Spinal cord (tissue), 10 donors: Measurements from ENCODE around the gene RAC2. TPM values are rescaled to one million over a fixed set of nuclear protein-coding genes. Genes with fewer than 3 reads are reported as not detected.
"Not testable (repeated sequence)": the region's sequence is repeated elsewhere in the genome, so short reads cannot be mapped to it uniquely, and the experiment has no call there.

Experiments used
- DNase-seq, 6 donors: peaks; one replicate each; pipeline versions ENCODE4 v3.0.0 to v3.0.0-alpha.2; 2013 to 2015; ENCODE audit warnings: low spot score in 6 of 6, low read depth in 4 of 6
- H3K27ac ChIP-seq: one replicate; pipeline ENCODE4 v1.5.1; 2013; ENCODE audit warnings: low read depth, low read length, control low read depth
- H3K27me3 ChIP-seq: one replicate; pipeline ENCODE4 v1.6.1; 2013; ENCODE audit warnings: low read length; ENCODE audit not compliant: control insufficient read depth, insufficient read depth
- H3K36me3 ChIP-seq: one replicate; pipeline ENCODE4 v1.6.1; 2013; ENCODE audit warnings: low read length; ENCODE audit not compliant: control insufficient read depth, insufficient read depth
- H3K4me1 ChIP-seq: one replicate; pipeline ENCODE4 v1.6.1; 2013; ENCODE audit warnings: low read length; ENCODE audit not compliant: control insufficient read depth, insufficient read depth
- H3K4me3 ChIP-seq: one replicate; pipeline ENCODE4 v1.5.1; 2013; ENCODE audit warnings: low read depth, low read length, control low read depth
- H3K9me3 ChIP-seq: one replicate; pipeline ENCODE4 v1.6.1; 2013; ENCODE audit warnings: low read length; ENCODE audit not compliant: control insufficient read depth, insufficient read depth
- WGBS: methylation state at CpG from one replicate; pipeline ENCODE4 v1.1.5; 2013; ENCODE audit warnings: missing lambda C conversion rate; ENCODE audit not compliant: insufficient coverage; 5-methylcytosine and 5-hydroxymethylcytosine counted together
- polyA plus RNA-seq, 2 donors: library from polyadenylated mRNA; unstranded; fragments of 120-200 nt; gene quantifications; one replicate each; pipeline ENCODE4 v1.2.1, GENCODE V29; 2013; ENCODE audit not compliant: insufficient read length in 2 of 2
- total RNA-seq, 2 donors: library from RNA; depleted of rRNA in 1 of 2; stranded (reverse); fragments of 120-200 nt in 1 of 2; fragments of >200 nt in 1 of 2; gene quantifications; one replicate each; pipeline versions ENCODE4 v1.2.3 to v1.2.4, GENCODE V29; 2013 to 2014
- donor health status: healthy.

RAC2 gene
- total and polyA plus RNA-seq, 4 donors: 2.1 to 4.8 (median 2.7) TPM

- Histone ChIP-seq H3K27ac (no peak overlapping the region), H3K4me3 (no peak overlapping the region), H3K9me3 (no peaks in the 10 kb centered on the region), H3K36me3 (no peaks in the 10 kb centered on the region), H3K4me1 (peaks cover 15% of the 10 kb centered on the region), H3K27me3 (peaks cover 6% of the 10 kb centered on the region)
- 90% methylated on average over 7 of the region's 10 CpGs for WGBS
- no peak for DNase-seq
These were observed 4.5 kb downstream of the RAC2 start for GRCh38 chr22:37239336-37240239.

GRCh38 chr22:37237371-37238268 is 6.4 kb downstream of the RAC2 start:
- peaks cover 6% of the 10 kb centered on the region for H3K4me1 ChIP-seq
- H3K36me3 ChIP-seq: no peaks in the 10 kb centered on the region
- no peak for DNase-seq
- 71% methylated on average over 17 of the region's 20 CpGs for WGBS
- H3K27me3 ChIP-seq: peaks cover 6% of the 10 kb centered on the region
- H3K4me3 ChIP-seq: no peak overlapping the region
- no peak overlapping the region for H3K27ac ChIP-seq
- H3K9me3 ChIP-seq: no peaks in the 10 kb centered on the region

GRCh38 chr22:37235897-37236607 is 8.0 kb downstream of the RAC2 start:
- no peak for DNase-seq
- Histone ChIP-seq H3K27ac (no peak overlapping the region), H3K9me3 (no peaks in the 10 kb centered on the region), H3K36me3 (no peaks in the 10 kb centered on the region), H3K4me1 (peaks cover 6% of the 10 kb centered on the region), H3K27me3 (peaks cover 6% of the 10 kb centered on the region), H3K4me3 (no peak overlapping the region)
- WGBS: 86% methylated on average over 2 of the region's 3 CpGs

- Histone ChIP-seq H3K27me3 (peaks cover 4% of the 10 kb centered on the region), H3K27ac (no peak overlapping the region), H3K4me1 (peaks cover 6% of the 10 kb centered on the region), H3K9me3 (no peaks in the 10 kb centered on the region), H3K4me3 (no peak overlapping the region), H3K36me3 (no peaks in the 10 kb centered on the region)
- DNase-seq: no peak
- WGBS: 83% methylated on average over 13 of the region's 16 CpGs
These were observed 9.0 kb downstream of the RAC2 start for GRCh38 chr22:37234736-37235711.

GRCh38 chr22:37233751-37234631 is 10.1 kb downstream of the RAC2 start:
- no peaks in the 10 kb centered on the region for H3K36me3 ChIP-seq
- H3K9me3 ChIP-seq: no peaks in the 10 kb centered on the region
- no peaks in the 10 kb centered on the region for H3K27me3 ChIP-seq
- no peak overlapping the region for H3K27ac ChIP-seq
- no peak for DNase-seq
- H3K4me3 ChIP-seq: no peak overlapping the region
- WGBS: 67% methylated on average over 27 of the region's 27 CpGs
- H3K4me1 ChIP-seq: peaks cover 12% of the 10 kb centered on the region

GRCh38 chr22:37233371-37233750 is 10.7 kb downstream of the RAC2 start:
- H3K27me3 ChIP-seq, DNase-seq: not testable (repeated sequence)

GRCh38 chr22:37232140-37232998 is 11.7 kb downstream of the RAC2 start:
- Histone ChIP-seq H3K9me3 (no peaks in the 10 kb centered on the region), H3K36me3 (no peaks in the 10 kb centered on the region), H3K4me3 (no peak overlapping the region), H3K27me3 (no peaks in the 10 kb centered on the region), H3K4me1 (peaks cover 16% of the 10 kb centered on the region), H3K27ac (no peak overlapping the region)
- no peak for DNase-seq
- WGBS: 87% methylated on average over 13 of the region's 15 CpGs

More at GRCh38 chr22:37233371-37233750, 10.7 kb downstream of the RAC2 start:
- not testable (repeated sequence) for H3K4me3 ChIP-seq, H3K9me3 ChIP-seq, H3K36me3 ChIP-seq, H3K27ac ChIP-seq
- peaks cover 19% of the 10 kb centered on the region for H3K4me1 ChIP-seq
- WGBS: 88% methylated on average over 11 of the region's 12 CpGs
